ENCODE data around the gene HABP4. TPM values are rescaled to one million over a fixed set of nuclear protein-coding genes. Genes with fewer than 3 reads are reported as not detected.

Gene HABP4
- total and polyA plus RNA-seq, 10 of the 15 experiments (the other 5 are each of a cell fraction or from before 2014, with no cell fraction given), result 1.6 to 15.4 (median 11.6) TPM

GRCh38 chr9:96430377-96430776 lies 19.6 kb upstream of the HABP4 start:
- in situ Hi-C loops (cut with MboI), result no loop called here
- no peaks in the 10 kb centered on the region for H3K4me1 ChIP-seq (ENCODE audit: control insufficient read depth, insufficient read depth, low read length)
- FAIRE-seq (no peak), DNase-seq (ENCODE audit: low read depth, low spot score) (no peak), ATAC-seq (no peak)
- H4K20me1 ChIP-seq (ENCODE audit: control insufficient read depth, insufficient read depth), result no peaks in the 10 kb centered on the region
- ChIA-PET POLR2A (no interaction called here), CTCF (interaction anchor here (1.5 kb wide), 1 partner anchor 12 kb away, joined by 4 read pairs; no protein-coding TSS in a partner anchor), SMC1A (ENCODE audit: uncharacterized antibody, unreplicated experiment) (no interaction called here), RAD21 (ENCODE audit: unreplicated experiment) (no interaction called here)
- WGBS (ENCODE audit: insufficient coverage, insufficient replicate concordance, low lambda C conversion rate, missing lambda C conversion rate), result 41% methylated on average over 2 of the region's 2 CpGs
- no peaks in the 10 kb centered on the region for H3K36me3 ChIP-seq (ENCODE audit: control insufficient read depth in 2 of 2, insufficient read depth in 2 of 2, low read length in 1 of 2)
- no peak overlapping the region for H3K27ac ChIP-seq (ENCODE audit: control insufficient read depth, insufficient read depth)
- H2AFZ ChIP-seq (ENCODE audit: control insufficient read depth, low read depth, low read length), result no peak overlapping the region
- H3K4me2 ChIP-seq (ENCODE audit: control insufficient read depth, insufficient read depth), result no peak overlapping the region
- H3K9ac ChIP-seq (ENCODE audit: control insufficient read depth, insufficient read depth, low read length), result no peak overlapping the region
- no TSS peak for BruUV-seq (replicated peaks)
- no peak overlapping the region for H3K4me3 ChIP-seq
- intact Hi-C loops (cut with micrococcal nuclease; ENCODE audit: unreplicated experiment), result no loop called here
- no peaks in the 10 kb centered on the region for H3K9me3 ChIP-seq (replicated peaks; ENCODE audit: control insufficient read depth, insufficient read depth, low read length)
- H3K27me3 ChIP-seq (replicated peaks in 1 of 2; ENCODE audit: control insufficient read depth in 2 of 2, insufficient read depth in 2 of 2, low read length in 1 of 2), result no peaks in the 10 kb centered on the region
- no peaks in the 10 kb centered on the region for H3K79me2 ChIP-seq (ENCODE audit: control insufficient read depth, insufficient read depth, low read length)
- TF ChIP-seq SMARCA5 (IDR thresholded peaks at IDR 0.05) (no peak), PAX5 (IDR thresholded peaks at IDR 0.05; ENCODE audit: borderline replicate concordance, low read depth, low read length) (no peak), CBX3 (IDR thresholded peaks at IDR 0.05; ENCODE audit: borderline replicate concordance, low read depth) (no peak), RAD21 (IDR thresholded peaks at IDR 0.05; ENCODE audit: insufficient read depth, low read depth, low read length) (no peak), HDGF (IDR thresholded peaks at IDR 0.05) (no peak), RCOR1 (conservative IDR thresholded peaks at IDR 0.05; ENCODE audit: low read depth, low read length) (no peak), CREM (IDR thresholded peaks at IDR 0.05; ENCODE audit: low read depth) (no peak), MXI1 (IDR thresholded peaks at IDR 0.05; ENCODE audit: low read depth, low read length) (no peak), SIX5 (IDR thresholded peaks at IDR 0.05; ENCODE audit: low read depth, low read length, severe bottlenecking) (no peak), RELB (IDR thresholded peaks at IDR 0.05; ENCODE audit: low read depth) (no peak), RFX5 (IDR thresholded peaks at IDR 0.05; ENCODE audit: low read depth, low read length) (no peak), USF1 (IDR thresholded peaks at IDR 0.05; ENCODE audit: borderline replicate concordance, extremely low read length, insufficient read depth, low read depth, low read length) (no peak)
- TF ChIP-seq, protein P1, sequence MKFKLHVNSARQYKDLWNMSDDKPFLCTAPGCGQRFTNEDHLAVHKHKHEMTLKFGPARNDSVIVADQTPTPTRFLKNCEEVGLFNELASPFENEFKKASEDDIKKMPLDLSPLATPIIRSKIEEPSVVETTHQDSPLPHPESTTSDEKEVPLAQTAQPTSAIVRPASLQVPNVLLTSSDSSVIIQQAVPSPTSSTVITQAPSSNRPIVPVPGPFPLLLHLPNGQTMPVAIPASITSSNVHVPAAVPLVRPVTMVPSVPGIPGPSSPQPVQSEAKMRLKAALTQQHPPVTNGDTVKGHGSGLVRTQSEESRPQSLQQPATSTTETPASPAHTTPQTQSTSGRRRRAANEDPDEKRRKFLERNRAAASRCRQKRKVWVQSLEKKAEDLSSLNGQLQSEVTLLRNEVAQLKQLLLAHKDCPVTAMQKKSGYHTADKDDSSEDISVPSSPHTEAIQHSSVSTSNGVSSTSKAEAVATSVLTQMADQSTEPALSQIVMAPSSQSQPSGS (IDR thresholded peaks at IDR 0.05; ENCODE audit: low read length), result no peak

Data from GM12878 (cell line).